Stimulated activated CD4-positive, alpha-beta T cell treated with anti-CD3 and anti-CD28 coated beads, TNF-alpha, amount 100 ng/mL, for 24 hours (primary cell): Measurements from ENCODE around the gene PTBP3.
"Not testable (repeated sequence)": the region's sequence is repeated elsewhere in the genome, so short reads cannot be mapped to it uniquely, and the experiment has no call there.

Experiments used
- DNase-seq, 3 experiments: peaks; one replicate each; pipeline ENCODE4 v3.0.0-alpha.2; 2020; ENCODE audit warnings: low read depth in 3 of 3

Gene PTBP3

DNA sequence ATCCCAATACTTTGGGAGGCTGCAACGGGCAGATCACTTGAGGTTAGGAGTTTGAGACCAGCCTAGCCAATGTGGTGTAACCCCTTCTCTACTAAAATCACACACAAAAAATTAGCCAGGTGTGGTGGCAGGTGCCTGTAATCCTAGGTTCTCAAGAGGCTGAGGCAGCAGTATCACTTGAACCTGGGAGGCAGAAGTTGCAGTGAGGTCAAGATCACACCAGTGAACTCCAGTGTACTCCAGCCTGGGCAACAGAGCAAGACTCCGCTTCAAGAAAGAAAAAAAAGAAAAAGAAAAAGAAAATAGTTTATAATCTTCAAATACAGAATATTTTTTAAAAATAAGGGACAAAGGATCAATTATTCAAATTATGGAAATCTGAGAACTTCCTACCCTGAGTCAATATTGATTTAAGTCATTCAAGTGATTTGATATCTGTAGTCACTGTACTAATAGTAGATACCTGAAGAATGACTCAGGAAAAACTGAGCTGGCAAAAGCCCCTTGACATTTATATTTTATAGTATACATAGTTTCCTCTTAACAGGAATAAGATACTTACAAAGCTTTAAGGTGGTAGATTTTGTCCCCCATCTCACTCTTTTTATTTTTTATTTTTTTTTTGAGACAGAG is 61.8 kb downstream of the PTBP3 start:
- no peak for DNase-seq

DNA sequence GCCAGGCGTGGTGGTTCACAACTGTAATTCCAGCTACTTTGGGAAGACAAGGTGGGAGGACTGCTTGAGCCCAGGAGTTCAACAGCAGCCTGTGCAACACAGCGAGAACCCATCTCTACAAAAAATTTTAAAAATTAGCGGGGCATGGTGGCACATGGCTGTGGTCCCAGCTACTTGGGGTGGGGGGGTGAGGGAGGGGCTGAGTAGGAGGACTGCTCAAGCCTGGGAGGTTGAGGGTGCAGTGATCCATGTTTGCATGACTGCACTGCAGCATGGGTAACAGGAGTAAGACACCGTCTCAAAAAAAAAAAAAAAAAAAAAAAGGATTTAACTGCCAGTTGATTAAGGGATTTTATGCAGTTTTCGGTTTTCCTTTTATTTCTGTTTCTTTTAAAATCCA is 65.0 kb downstream of the PTBP3 start:
- DNase-seq = no peak

DNA sequence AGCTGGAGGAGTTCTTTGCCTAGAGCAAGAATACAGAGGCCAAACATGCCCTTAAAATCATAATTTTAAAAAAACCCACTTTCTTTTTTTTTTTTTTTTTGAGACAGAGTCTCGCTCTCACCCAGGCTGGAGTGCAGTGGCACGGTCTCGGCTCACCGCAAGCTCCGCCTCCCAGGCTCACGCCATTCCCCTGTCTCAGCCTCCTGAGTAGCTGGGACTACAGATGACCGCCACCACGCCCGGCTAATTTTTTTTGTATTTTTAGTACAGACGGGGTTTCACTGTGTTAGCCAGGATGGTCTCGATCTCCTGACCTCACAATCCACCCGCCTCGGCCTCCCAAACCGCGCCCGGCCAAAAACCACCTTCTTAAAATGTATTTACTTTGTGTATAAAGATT is 66.3 kb downstream of the PTBP3 start:
- not testable (repeated sequence) for DNase-seq

DNA sequence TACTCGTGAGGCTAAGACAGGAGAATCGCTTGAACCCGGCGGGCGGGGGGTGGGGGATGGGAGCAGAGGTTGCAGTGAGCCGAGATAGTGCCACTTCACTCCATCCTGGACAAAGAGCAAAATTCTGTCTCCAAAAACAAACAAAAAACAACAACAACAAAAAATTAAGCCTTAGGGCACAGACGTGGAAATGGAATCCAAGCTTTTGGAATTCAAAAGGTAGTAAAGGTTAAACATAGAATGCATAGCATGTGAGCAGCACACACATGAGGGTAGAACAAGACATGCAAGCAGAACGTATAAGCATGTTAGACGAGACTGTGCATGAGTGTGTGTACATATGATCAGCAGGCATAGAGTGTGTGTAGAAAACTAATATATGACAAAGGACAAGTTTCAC is 68.0 kb downstream of the PTBP3 start:
- DNase-seq = no peak

DNA sequence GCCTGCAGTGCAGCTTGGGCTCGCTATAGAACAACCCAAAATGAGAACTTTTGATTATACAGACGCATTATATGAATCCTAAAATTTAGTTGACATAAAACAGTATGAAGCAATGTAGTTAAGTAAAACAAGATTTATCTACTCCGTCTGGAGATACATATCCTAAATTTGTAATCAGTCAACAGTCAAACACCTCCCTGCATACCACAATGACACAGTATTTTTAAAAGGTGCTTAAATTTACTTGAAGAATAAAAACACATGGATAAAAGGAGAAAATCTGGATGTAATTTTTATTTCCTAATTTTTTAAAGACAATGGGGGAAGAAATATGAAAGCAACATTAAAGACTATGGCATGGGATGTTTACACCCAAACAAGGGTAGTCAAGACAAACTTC is 70.8 kb downstream of the PTBP3 start:
- DNase-seq = no peak

DNA sequence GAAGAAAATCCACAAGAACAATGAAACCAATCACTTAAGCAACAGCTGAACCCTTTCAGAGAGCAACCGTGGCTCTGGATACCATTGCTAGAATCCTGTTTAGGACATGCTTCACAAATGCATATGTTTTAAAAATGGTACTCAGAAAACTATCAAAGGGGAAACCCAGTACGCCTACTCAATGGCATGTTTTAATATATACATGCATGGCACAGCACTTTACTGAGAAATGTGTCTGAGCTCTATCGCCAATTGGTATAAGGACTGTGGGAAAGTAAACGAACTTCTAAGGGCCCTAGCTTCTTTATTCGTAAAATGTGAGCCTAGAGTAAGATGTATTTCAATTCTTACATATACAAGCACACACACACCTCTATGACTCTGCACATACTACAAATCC is 72.3 kb downstream of the PTBP3 start:
- DNase-seq = no peak

DNA sequence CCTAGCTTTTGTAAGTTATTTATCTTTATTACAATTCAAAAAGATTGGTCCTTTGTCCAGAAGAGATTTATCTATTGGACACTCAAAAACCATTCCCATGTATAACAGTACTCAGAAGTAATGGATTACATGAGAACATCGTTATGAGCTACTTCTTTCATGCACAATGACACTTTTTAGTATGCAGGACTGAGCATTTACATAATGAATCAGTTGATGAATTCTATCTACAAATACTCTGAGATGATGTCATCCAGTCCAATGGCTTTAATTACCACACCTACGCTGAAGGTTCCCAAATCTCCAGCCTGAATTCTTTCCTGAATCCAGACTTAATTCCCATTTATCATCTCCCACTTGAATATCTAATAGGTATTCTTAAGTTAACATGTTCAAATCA is 75.3 kb downstream of the PTBP3 start:
- no peak for DNase-seq

DNA sequence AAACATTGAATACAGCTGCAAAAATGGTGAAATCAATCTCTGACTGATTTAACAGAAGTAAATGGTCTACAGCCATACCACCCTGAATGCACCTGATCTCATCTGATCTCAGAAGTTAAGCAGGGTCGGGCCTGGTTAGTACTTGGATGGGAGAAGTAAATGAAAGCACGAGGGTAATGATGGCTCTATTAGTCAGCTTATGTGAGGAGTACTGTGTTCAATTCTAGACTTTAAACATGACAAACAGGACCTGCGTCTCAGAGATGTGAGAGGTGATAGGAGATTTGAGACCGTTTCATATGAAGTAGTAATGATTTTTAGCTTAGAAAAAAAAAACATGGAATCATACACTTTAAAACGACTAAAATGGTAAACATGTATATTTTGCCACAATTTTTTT is 81.2 kb downstream of the PTBP3 start:
- no peak for DNase-seq

DNA sequence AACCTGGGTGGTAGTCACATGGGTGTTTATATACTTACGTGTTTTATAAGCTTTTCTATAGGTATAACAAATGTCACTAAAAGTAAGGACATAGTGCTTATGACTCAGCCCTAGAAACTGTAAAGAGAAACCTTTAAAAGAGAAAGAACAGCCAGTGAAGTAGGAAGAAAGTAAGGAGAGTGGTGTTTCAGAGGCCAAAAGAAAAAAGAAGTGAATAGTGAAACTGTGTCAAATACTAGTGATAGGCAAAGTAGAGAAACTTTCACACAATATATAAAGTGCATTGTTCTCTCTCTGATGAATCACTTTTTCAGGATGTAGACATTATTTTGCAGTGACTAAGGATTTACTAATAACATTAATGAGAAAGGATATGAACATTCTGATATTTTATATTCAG is 84.1 kb downstream of the PTBP3 start:
- no peak for DNase-seq

DNA sequence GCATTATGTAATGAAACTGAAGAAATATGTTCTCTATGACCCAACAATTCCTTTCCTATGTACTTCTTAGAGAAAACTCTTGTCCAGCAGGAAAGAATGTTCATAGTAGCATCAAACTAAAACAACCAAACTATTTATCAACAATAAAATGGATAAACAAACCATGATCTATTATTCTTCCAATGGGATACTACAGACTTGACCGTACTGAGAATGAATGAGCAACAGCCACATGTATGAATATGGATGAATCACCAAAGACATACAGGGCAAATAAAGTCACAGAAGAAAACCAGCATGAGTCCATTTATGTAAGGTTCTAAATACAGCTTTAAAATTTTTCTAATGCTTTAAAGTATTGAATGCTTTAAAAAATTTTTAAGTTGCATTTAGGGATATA is 84.7 kb downstream of the PTBP3 start:
- DNase-seq = no peak

DNA sequence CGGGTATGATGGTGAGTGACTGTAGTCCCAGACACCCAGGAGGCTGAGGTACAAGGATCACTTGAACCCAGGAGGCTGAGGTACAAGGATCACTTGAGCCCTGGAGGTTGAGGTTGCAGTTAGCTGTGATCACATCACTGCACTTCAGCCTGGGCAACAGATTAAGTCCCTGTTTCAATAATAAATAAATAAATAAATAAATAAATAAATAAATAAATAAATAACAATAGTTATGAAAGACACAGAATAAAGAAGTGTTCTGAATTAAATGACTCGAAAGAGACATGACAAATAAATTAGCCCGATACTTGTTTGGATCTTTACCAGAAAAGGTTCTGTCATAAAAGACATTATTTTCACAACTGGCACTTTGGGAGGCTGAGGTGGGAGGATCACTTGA is 86.3 kb downstream of the PTBP3 start:
- DNase-seq = no peak

DNA sequence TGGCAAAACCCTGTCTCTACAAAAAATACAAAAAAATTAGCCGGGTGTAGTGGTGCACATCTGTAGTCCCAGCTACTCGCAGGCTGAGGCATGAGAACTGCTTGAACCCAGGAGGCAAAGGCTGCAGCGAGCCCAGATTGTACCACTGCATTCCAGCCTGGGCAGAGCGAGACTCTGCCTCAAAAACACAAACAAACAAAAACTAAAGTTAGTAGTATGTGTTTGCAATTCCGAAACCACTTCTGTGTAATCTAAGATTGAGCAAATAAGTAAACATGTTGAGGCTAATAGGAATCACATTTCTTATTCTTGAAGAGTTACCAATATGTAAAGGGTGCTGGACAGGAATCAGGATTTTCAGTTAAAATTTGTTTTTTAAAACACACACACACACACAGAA is 88.3 kb downstream of the PTBP3 start:
- DNase-seq = no peak

DNA sequence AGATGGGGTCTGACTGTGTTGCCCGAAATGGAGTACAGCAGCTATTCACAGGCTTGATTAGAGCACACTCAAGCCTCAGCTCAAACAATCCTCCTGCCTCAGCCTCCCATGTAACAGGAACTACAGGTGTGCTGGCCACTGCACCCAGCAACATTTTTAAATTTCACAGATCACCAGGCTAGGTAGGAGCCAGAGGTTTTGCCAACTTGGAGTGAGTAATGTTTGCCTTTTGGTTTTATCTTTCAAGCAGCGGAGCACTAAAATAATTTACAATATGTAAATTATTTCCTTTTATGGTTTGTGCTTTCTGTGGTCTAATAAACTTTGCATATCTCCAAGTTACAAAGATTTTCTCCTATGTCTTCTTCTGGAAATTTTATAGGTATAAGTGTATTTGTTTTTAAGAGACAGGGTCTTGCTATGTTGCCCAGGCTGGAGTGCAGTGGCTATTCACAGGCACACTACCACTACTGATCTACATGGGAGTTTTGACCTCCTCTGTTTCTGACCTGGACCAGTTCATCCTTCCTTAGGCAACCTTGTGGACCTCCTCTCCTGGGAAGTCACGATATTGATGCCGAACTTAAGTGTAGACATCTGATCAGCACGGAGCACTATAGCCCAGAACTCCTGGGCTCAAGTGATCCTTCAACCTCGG is 91.1 kb downstream of the PTBP3 start:
- no peak for DNase-seq

DNA sequence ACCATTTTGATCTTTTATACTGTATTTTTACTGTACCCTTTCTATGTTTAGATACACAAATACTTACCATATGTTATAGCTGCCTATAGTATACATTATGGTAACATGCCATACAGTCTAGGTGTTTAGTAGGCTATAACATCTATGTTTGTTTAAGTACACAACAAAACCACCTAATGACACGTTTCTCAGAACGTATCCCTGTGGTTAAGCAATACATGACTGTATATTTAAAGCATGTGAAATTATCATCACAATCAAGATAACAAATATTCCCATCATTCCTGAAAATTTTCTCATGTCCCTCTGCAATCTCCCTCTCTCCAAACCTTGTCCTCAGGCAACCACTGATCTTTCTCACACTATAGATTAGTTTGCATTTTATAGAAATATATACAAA is 91.9 kb downstream of the PTBP3 start:
- no peak for DNase-seq

DNA sequence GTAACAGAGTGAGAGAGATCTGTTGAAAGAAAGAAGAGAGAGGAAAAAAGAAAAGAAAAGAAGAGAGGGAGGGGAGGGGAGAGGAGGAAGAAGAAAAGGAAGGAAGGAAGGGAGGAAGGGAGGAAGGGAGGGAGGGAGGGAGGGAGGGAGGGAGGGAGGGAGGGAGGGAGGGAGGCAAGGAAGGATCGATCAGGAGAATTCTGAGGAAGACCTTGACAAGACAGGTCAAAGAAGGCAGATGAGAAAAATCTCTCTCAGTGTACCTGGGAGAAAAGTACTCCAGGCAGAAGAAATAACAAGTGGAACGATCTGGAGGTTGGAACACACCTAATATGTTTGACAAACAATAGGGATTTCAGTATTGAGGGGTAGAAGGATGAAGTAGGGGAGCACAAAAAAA is 93.7 kb downstream of the PTBP3 start:
- DNase-seq = no peak

DNA sequence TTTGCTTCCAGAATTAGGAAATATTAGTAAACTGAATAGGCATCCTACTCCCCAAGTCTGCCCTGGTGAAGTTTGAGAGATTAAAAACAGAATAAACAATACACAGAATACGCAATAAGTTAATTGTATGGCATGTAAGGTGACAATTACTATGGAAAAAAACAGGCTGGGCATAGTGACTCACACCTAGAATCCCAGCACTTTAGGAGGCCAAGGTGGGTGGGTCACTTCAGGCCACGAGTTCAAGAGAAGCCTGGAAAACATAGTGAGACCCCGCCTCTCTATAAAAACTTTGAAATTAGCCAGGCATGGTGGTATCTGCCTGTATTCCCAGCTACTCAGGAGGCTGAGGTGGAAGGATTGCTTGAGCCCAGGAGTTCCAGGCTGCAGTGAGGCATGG is 94.1 kb downstream of the PTBP3 start:
- no peak for DNase-seq

DNA sequence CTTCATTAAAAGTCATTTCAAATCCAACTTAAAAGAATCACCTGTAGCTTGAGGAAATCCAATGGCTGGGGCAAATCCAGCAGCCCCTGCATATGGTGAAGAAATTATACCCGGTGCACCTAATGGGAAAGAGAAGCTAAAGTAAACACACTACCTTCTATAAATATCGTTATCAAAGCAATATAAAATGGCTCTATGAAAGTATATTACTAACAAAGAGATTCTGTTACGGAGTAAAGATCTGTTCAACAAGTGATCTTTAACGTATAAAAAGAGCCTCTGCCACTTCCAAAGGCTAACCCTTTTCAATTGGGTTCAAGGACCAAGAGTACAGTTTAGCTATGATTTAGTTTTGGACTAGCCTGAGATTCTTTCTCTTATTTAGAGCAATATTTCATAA is 98.6 kb downstream of the PTBP3 start:
- no peak for DNase-seq

DNA sequence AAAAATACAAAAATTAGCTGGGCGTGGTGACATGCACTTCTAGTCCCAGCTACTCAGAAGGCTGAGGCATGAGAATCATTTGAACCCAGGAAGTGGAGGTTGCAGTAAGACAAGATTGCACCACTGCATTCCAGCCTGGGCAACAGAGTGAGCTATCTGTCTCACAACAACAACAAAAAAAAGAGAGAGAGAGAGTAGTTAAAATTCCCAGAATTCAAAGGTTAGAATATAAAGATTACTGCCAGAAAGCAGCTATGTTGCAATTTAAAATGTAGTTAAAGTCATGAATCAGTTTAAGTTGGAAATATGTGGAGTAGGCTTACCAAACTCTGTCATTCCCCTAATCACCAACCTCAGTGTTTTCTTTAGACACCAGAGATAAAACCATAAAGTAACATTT is 99.7 kb downstream of the PTBP3 start:
- DNase-seq = no peak

DNA sequence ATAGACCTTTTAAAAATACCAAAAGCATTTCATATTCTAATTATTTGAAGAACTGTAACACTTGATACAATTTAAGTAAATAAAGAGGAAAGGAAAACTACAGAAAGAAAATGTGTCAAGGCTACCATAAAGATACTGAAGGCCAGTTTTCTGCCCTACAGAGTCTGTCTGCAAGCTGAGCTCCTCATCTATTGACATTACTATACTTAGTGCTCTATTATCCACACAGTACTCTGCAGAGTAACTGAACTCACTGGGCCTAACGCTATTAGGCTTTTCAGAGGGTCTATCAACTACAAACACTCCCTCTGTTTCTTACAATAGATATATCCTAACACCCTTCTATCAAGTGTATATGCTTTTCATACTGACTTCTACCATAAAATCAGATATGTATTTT is 101.2 kb downstream of the PTBP3 start:
- no peak for DNase-seq

DNA sequence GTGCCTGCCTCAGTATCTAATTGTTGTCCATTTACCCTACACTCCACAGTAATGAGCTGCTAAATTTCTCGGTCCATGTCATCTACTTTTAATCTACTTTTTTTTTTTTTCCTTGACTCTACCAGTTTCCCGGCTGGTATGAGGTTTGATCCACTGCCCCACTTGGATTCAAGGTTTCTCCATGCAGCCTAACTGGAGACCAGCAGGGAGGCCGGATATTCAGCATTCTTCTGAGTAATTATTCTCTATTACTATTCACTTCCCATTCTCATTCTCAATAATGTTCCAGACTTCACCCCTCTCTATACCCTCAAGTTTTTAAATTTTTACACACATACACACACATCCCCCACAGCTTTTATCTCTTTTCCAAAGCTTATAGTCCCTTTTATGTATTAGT is 107.3 kb downstream of the PTBP3 start:
- no peak for DNase-seq

DNA sequence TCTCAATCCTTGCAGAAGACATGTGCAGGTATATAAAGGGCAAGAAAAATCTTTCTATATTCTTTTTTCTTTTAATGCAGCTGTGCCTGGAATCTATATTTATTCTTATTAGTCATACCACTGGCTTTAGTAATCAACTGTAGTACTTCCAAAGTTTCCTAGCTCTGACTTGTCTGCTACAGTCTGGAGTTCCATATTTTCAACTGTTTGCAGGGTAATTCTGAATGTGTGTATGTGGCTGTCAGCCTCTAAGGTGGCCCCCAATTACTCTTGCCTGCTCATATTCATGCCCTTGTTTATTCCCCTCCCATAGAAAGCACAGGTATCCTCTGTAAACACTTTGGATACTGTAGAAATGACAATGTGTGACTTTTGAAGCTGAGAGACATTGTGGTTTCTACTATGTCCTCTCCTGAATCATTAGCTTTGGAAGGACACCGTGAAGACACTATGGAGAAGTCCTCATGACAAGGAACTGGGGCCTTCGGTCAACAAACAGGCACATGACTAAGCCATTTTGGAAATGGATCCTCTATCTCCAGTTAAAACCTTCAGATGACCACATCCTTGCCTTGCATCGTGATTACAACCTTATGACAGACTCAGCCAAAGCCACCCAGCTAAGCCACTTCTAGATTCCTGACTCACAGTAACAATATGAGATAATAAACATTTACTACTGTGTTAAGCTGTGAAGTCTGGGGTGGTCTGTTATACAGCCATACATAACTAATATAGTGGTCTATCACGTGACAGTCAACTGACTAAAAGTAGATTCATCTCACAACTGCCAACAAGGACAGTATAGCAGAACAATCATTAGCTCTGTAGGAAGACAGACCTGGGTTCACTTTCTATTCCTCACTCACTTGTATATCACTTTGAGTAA is 108.8 kb downstream of the PTBP3 start:
- DNase-seq = no peak

DNA sequence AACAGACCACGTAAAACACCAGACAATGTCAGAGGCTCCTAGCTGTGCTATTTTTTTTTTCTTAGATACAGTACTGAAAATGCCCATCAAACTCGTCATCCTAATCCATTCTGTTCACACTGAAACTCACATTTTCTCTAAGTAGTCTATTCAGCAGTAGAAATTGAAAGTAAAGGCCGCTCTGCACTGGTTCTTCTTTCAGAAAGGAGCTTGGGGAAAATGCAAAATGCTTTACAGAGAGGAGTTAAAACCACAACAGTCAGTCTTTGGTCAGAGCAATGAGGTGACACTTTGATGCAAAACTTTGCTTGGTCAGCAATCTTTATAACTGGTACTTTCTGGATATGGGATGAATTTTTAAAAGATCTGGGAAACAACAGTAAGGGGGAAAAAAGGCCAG is 114.5 kb downstream of the PTBP3 start:
- no peak for DNase-seq

DNA sequence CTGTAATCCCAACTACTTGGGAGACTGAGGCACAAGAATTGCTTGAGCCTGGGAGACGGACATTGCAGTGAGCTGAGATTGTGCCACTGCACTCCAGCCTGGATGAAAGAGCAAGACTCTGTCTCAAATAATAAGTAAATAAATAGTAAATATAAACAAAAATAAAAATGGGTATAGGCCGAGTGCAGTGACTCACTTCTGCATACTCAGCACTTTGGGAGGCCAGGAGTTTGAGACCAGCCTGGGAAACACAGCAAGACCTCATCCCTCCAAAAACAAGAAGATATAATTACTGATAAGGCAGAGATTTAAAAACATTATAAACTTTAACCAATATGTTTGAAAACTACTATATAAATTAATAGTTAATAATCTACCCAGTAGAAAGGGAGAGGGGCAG is 120.5 kb downstream of the PTBP3 start:
- no peak for DNase-seq
